Activated T-helper 17 cell treated with anti-CD3 and anti-CD28 coated beads, Interleukin-2, amount 50 U/mL, for 72 hours (primary cell): ENCODE data around the gene DNAH12. TPM values are rescaled to one million over a fixed set of nuclear protein-coding genes. Genes with fewer than 3 reads are reported as not detected.
"Not testable (repeated sequence)": the region's sequence is repeated elsewhere in the genome, so short reads cannot be mapped to it uniquely, and the experiment has no call there.

Experiments used
- ATAC-seq: fragments of 150-1000 bp; cut with Tn5 transposase; replicated peaks from 2 replicates; pipeline ENCODE4 v1.10.0; 2021; ENCODE audit warnings: mild to moderate bottlenecking, moderate library complexity
- H3K27ac Mint-ChIP-seq: one replicate; pipeline ENCODE4 v1.8.0; 2022; ENCODE audit warnings: mixed read lengths
- H3K27me3 Mint-ChIP-seq: one replicate; pipeline ENCODE4 v1.8.0; 2022; ENCODE audit warnings: mixed read lengths
- H3K36me3 Mint-ChIP-seq: one replicate; pipeline ENCODE4 v1.8.0; 2022; ENCODE audit warnings: low read depth, mild to moderate bottlenecking, mixed read lengths
- H3K4me1 Mint-ChIP-seq: one replicate; pipeline ENCODE4 v1.8.0; 2022; ENCODE audit warnings: mixed read lengths
- H3K4me3 Mint-ChIP-seq: one replicate; pipeline ENCODE4 v1.8.0; 2022; ENCODE audit warnings: mild to moderate bottlenecking, mixed read lengths
- H3K9me3 Mint-ChIP-seq: one replicate; pipeline ENCODE4 v1.8.0; 2022; ENCODE audit warnings: mixed read lengths
- total RNA-seq, 2 donors: library from RNA; stranded (reverse); gene quantifications; one replicate each; pipeline ENCODE4 v1.2.3, GENCODE V29; 2022

The DNAH12 gene
- total RNA-seq, 2 donors from 2014 or later = 0.08 TPM; not detected in 1

GRCh38 chr3:57555738-57556458 lies 11.8 kb upstream of the DNAH12 start, which contains the start of gene PDE12:
Gene PDE12 (plus strand): TSS chr3:57556274. CDS start chr3:57556380, 106 bp downstream.
- H3K9me3 Mint-ChIP-seq = no peaks in the 10 kb centered on the region

GRCh38 chr3:57555306-57555705 lies 11.2 kb upstream of the DNAH12 start:
- no peak for ATAC-seq

More at GRCh38 chr3:57555738-57556458, 11.8 kb upstream of the DNAH12 start, which contains the start of gene PDE12:
- no peaks in the 10 kb centered on the region for H3K27me3 Mint-ChIP-seq
- peaks cover 13% of the 10 kb centered on the region for H3K4me1 Mint-ChIP-seq
- H3K27ac Mint-ChIP-seq = peak within 1 kb of the TSS; percentile 98
- peaks cover 47% of the 10 kb centered on the region for H3K36me3 Mint-ChIP-seq
- ATAC-seq = peak; percentile 86
- peak within 1 kb of the TSS; percentile 98 for H3K4me3 Mint-ChIP-seq

GRCh38 chr3:57546616-57547015 lies 2.5 kb upstream of the DNAH12 start:
- H3K4me1 Mint-ChIP-seq = no peaks in the 10 kb centered on the region
- peaks cover 7% of the 10 kb centered on the region for H3K27me3 Mint-ChIP-seq
- ATAC-seq = no peak
- no peak overlapping the region for H3K27ac Mint-ChIP-seq
- H3K4me3 Mint-ChIP-seq = no peak overlapping the region
- H3K9me3 Mint-ChIP-seq = no peaks in the 10 kb centered on the region
- H3K36me3 Mint-ChIP-seq = no peaks in the 10 kb centered on the region

More at GRCh38 chr3:57555306-57555705, 11.2 kb upstream of the DNAH12 start:
- H3K36me3 Mint-ChIP-seq = peaks cover 41% of the 10 kb centered on the region
- H3K4me1 Mint-ChIP-seq = peaks cover 13% of the 10 kb centered on the region
- no peaks in the 10 kb centered on the region for H3K27me3 Mint-ChIP-seq
- peak overlapping the region; percentile 98 for H3K27ac Mint-ChIP-seq
- H3K9me3 Mint-ChIP-seq = no peaks in the 10 kb centered on the region
- peak overlapping the region; percentile 98 for H3K4me3 Mint-ChIP-seq

- Mint-ChIP-seq H3K27ac (no peak overlapping the region), H3K4me1 (no peaks in the 10 kb centered on the region), H3K36me3 (no peaks in the 10 kb centered on the region), H3K4me3 (no peak overlapping the region), H3K9me3 (no peaks in the 10 kb centered on the region), H3K27me3 (peaks cover 7% of the 10 kb centered on the region)
- no peak for ATAC-seq
Observed at GRCh38 chr3:57545636-57546268, 1.6 kb upstream of the DNAH12 start.

GRCh38 chr3:57538465-57538864 lies 5.7 kb downstream of the DNAH12 start:
- H3K36me3 Mint-ChIP-seq = no peaks in the 10 kb centered on the region
- H3K4me1 Mint-ChIP-seq = no peaks in the 10 kb centered on the region
- no peak for ATAC-seq
- H3K9me3 Mint-ChIP-seq = no peaks in the 10 kb centered on the region
- H3K27me3 Mint-ChIP-seq = no peaks in the 10 kb centered on the region
- H3K27ac Mint-ChIP-seq = no peak overlapping the region
- H3K4me3 Mint-ChIP-seq = no peak overlapping the region

GRCh38 chr3:57530071-57530608 lies 14.0 kb downstream of the DNAH12 start:
- H3K36me3 Mint-ChIP-seq = no peaks in the 10 kb centered on the region
- no peaks in the 10 kb centered on the region for H3K27me3 Mint-ChIP-seq
- no peaks in the 10 kb centered on the region for H3K9me3 Mint-ChIP-seq
- no peak overlapping the region for H3K27ac Mint-ChIP-seq
- no peak overlapping the region for H3K4me3 Mint-ChIP-seq
- H3K4me1 Mint-ChIP-seq = no peaks in the 10 kb centered on the region
- ATAC-seq = no peak

- peaks cover 7% of the 10 kb centered on the region for H3K27me3 Mint-ChIP-seq
- H3K36me3 Mint-ChIP-seq = no peaks in the 10 kb centered on the region
- H3K27ac Mint-ChIP-seq = no peak overlapping the region
- H3K9me3 Mint-ChIP-seq = no peaks in the 10 kb centered on the region
- H3K4me1 Mint-ChIP-seq = no peaks in the 10 kb centered on the region
- H3K4me3 Mint-ChIP-seq = no peak overlapping the region
- ATAC-seq = no peak
Observed at GRCh38 chr3:57518276-57518915, 25.7 kb downstream of the DNAH12 start.

- Mint-ChIP-seq H3K4me1 (no peaks in the 10 kb centered on the region), H3K4me3 (no peak overlapping the region), H3K27ac (no peak overlapping the region), H3K9me3 (no peaks in the 10 kb centered on the region), H3K27me3 (peaks cover 14% of the 10 kb centered on the region), H3K36me3 (no peaks in the 10 kb centered on the region)
- ATAC-seq = no peak
Observed at GRCh38 chr3:57512166-57512565, 32.0 kb downstream of the DNAH12 start.

GRCh38 chr3:57505901-57506300 lies 38.2 kb downstream of the DNAH12 start:
- Mint-ChIP-seq H3K9me3 (no peaks in the 10 kb centered on the region), H3K4me3 (no peak overlapping the region), H3K27me3 (peaks cover 9% of the 10 kb centered on the region), H3K36me3 (no peaks in the 10 kb centered on the region), H3K4me1 (no peaks in the 10 kb centered on the region), H3K27ac (no peak overlapping the region)
- ATAC-seq = no peak

- no peak for ATAC-seq
- Mint-ChIP-seq H3K27ac (no peak overlapping the region), H3K4me3 (no peak overlapping the region), H3K36me3 (no peaks in the 10 kb centered on the region), H3K9me3 (no peaks in the 10 kb centered on the region), H3K4me1 (no peaks in the 10 kb centered on the region), H3K27me3 (peaks cover 9% of the 10 kb centered on the region)
Observed at GRCh38 chr3:57500506-57500905, 43.6 kb downstream of the DNAH12 start.

- Mint-ChIP-seq H3K4me1 (no peaks in the 10 kb centered on the region), H3K9me3 (no peaks in the 10 kb centered on the region), H3K4me3 (no peak overlapping the region), H3K36me3 (no peaks in the 10 kb centered on the region), H3K27me3 (peaks cover 3% of the 10 kb centered on the region), H3K27ac (no peak overlapping the region)
- ATAC-seq = no peak
Observed at GRCh38 chr3:57497904-57498303, 46.2 kb downstream of the DNAH12 start.

GRCh38 chr3:57484563-57484962 lies 59.6 kb downstream of the DNAH12 start:
- no peaks in the 10 kb centered on the region for H3K36me3 Mint-ChIP-seq

GRCh38 chr3:57477193-57477592 lies 67.0 kb downstream of the DNAH12 start:
- not testable (repeated sequence) for H3K9me3 Mint-ChIP-seq, ATAC-seq, H3K4me1 Mint-ChIP-seq, H3K27me3 Mint-ChIP-seq, H3K36me3 Mint-ChIP-seq, H3K27ac Mint-ChIP-seq, H3K4me3 Mint-ChIP-seq

More at GRCh38 chr3:57484563-57484962, 59.6 kb downstream of the DNAH12 start:
- Mint-ChIP-seq H3K27me3 (peaks cover 3% of the 10 kb centered on the region), H3K27ac (no peak overlapping the region), H3K4me1 (peaks cover 5% of the 10 kb centered on the region), H3K9me3 (no peaks in the 10 kb centered on the region), H3K4me3 (no peak overlapping the region)
- no peak for ATAC-seq

GRCh38 chr3:57464801-57465200 lies 79.3 kb downstream of the DNAH12 start:
- no peak overlapping the region for H3K27ac Mint-ChIP-seq
- H3K4me3 Mint-ChIP-seq = no peak overlapping the region
- H3K36me3 Mint-ChIP-seq = no peaks in the 10 kb centered on the region
- no peaks in the 10 kb centered on the region for H3K4me1 Mint-ChIP-seq
- H3K9me3 Mint-ChIP-seq = no peaks in the 10 kb centered on the region
- no peaks in the 10 kb centered on the region for H3K27me3 Mint-ChIP-seq
- ATAC-seq = no peak
